ENCODE data around the gene ATOSA. TPM values are rescaled to one million over a fixed set of nuclear protein-coding genes. Genes with fewer than 3 reads are reported as not detected.

Gene ATOSA, protein sequence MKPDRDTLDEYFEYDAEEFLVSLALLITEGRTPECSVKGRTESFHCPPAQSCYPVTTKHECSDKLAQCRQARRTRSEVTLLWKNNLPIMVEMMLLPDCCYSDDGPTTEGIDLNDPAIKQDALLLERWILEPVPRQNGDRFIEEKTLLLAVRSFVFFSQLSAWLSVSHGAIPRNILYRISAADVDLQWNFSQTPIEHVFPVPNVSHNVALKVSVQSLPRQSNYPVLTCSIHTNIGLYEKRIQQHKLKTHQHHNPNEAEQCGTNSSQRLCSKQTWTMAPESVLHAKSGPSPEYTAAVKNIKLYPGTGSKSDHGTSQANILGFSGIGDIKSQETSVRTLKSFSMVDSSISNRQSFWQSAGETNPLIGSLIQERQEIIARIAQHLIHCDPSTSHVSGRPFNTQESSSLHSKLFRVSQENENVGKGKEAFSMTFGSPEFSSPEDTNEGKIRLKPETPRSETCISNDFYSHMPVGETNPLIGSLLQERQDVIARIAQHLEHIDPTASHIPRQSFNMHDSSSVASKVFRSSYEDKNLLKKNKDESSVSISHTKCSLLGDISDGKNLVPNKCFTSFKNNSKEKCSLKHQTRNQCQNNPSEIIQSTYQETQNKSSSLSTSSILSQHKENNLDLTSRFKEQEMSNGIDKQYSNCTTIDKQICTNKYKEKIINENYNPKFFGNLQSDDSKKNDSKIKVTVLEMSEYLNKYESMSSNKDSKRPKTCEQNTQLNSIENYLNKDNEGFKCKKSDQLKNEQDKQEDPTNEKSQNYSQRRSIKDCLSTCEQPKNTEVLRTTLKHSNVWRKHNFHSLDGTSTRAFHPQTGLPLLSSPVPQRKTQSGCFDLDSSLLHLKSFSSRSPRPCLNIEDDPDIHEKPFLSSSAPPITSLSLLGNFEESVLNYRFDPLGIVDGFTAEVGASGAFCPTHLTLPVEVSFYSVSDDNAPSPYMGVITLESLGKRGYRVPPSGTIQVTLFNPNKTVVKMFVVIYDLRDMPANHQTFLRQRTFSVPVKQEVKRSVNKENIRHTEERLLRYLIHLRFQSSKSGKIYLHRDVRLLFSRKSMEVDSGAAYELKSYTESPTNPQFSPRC
- 37.8 TPM for total RNA-seq (ENCODE audit: unreplicated experiment)
- long read RNA-seq: 0 reads

DNA sequence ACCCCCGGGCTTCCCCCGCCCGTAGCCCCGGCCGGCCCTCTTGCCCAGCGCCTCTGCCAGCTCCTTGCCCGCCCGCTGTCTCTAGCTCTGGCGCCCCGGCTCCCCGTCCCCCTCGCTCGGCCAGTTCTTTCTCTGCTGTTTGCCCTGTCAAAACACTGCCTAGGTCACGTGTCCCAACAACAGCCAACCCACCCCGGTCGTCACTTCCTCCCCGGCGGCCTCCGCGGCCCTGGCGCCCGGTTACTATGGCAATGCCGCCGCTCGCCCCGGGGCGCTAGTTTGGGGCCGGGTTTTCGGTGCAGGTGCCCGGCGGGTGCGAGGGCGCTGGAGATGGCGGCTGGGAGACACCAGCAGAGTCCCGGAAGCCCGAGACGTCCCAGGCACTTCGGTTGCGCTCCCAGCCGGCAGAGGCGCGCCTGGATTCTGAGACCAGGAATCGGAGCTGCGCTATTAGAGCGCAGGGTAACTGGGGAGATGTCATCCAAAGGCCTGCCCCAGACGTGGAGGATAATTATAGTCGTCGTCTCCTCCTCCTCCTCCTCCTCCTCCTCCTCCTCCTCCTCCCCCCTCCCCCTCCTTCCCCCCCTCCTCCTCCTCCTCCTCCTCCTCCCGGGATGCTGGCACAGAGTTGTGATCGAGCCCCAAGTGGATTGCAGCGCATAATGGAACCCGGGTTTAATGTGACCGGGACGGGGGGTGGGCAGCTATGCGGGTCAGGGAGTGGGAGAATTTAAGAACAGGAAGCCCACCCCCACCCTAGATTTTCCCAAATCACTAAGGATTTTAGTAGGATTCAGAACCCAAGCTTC is at the start of gene ATOSA:
TSS of gene ATOSA (minus strand) at position 157 of the 809 bp plus-strand sequence. CDS start 1,367 bp downstream, outside the sequence.
- H3K9me3 Mint-ChIP-seq (ENCODE audit: unreplicated experiment): peaks cover 4% of the 10 kb centered on the region

DNA sequence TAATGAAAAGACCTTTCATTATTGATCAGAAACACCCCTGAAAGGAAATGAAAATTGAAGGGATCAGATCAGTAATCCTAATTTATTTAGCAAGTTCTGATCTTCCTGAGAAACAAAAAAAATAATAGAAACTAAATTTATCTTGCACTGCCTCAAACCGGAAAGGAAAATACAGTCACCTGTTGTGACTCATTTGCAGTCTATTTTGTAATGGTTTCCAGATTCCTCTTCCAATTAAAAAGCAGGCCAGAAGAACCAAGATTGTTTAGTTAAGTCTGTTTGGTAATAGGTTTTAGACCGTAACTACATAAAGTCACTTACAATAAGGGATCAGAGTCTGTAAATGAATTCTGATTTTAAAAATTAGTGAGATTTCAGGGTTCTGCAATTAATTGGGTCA is 49.7 kb upstream of the ATOSA start:
- Mint-ChIP-seq H3K4me3 (ENCODE audit: unreplicated experiment) (no peak overlapping the region), H3K27ac (ENCODE audit: unreplicated experiment) (no peak overlapping the region), H3K9me3 (ENCODE audit: unreplicated experiment) (peaks cover 3% of the 10 kb centered on the region), H3K27me3 (ENCODE audit: unreplicated experiment) (no peaks in the 10 kb centered on the region), H3K4me1 (ENCODE audit: low read depth, unreplicated experiment) (no peaks in the 10 kb centered on the region), H3K36me3 (ENCODE audit: unreplicated experiment) (no peaks in the 10 kb centered on the region)
- no peak for DNase-seq
- TF ChIP-seq, protein P1, sequence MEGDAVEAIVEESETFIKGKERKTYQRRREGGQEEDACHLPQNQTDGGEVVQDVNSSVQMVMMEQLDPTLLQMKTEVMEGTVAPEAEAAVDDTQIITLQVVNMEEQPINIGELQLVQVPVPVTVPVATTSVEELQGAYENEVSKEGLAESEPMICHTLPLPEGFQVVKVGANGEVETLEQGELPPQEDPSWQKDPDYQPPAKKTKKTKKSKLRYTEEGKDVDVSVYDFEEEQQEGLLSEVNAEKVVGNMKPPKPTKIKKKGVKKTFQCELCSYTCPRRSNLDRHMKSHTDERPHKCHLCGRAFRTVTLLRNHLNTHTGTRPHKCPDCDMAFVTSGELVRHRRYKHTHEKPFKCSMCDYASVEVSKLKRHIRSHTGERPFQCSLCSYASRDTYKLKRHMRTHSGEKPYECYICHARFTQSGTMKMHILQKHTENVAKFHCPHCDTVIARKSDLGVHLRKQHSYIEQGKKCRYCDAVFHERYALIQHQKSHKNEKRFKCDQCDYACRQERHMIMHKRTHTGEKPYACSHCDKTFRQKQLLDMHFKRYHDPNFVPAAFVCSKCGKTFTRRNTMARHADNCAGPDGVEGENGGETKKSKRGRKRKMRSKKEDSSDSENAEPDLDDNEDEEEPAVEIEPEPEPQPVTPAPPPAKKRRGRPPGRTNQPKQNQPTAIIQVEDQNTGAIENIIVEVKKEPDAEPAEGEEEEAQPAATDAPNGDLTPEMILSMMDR (IDR thresholded peaks at IDR 0.05; ENCODE audit: partially characterized antibody, unreplicated experiment): no peak

More for the DNA sequence above, at the start of gene ATOSA:
- Mint-ChIP-seq H3K27ac (ENCODE audit: unreplicated experiment) (peak within 1 kb of the TSS; percentile 91), H3K27me3 (ENCODE audit: unreplicated experiment) (peaks cover 4% of the 10 kb centered on the region), H3K36me3 (ENCODE audit: unreplicated experiment) (no peaks in the 10 kb centered on the region), H3K4me1 (ENCODE audit: low read depth, unreplicated experiment) (peaks cover 11% of the 10 kb centered on the region), H3K4me3 (ENCODE audit: unreplicated experiment) (peak within 1 kb of the TSS; percentile 95)
- peak; percentile 94 for DNase-seq
- TF ChIP-seq, protein P1 (IDR thresholded peaks at IDR 0.05; ENCODE audit: partially characterized antibody, unreplicated experiment): no peak

DNA sequence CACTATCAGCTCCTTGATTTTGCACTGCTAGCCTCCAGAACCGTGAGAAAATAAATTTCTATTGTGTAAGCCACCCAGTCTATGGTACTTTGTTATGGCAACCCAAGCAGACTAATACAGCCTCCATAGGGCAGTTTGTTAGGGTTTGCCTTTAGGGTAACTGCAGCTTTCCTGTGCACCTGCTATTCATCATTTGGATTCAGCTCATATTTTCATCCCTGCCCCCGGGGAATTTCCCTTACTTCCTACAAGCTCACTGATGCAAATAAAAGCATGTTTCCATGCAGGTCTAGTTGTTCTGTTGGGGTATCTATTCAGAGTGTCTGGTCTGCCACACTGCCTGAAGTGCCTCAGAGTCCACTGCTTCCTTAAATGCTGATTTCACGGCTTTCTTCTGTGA is 48.6 kb upstream of the ATOSA start:
- no peaks in the 10 kb centered on the region for H3K4me1 Mint-ChIP-seq (ENCODE audit: low read depth, unreplicated experiment)
- H3K27ac Mint-ChIP-seq (ENCODE audit: unreplicated experiment): no peak overlapping the region
- H3K36me3 Mint-ChIP-seq (ENCODE audit: unreplicated experiment): no peaks in the 10 kb centered on the region
- H3K9me3 Mint-ChIP-seq (ENCODE audit: unreplicated experiment): peaks cover 3% of the 10 kb centered on the region
- H3K4me3 Mint-ChIP-seq (ENCODE audit: unreplicated experiment): no peak overlapping the region
- H3K27me3 Mint-ChIP-seq (ENCODE audit: unreplicated experiment): no peaks in the 10 kb centered on the region
- DNase-seq: no peak
- TF ChIP-seq, protein P1 (IDR thresholded peaks at IDR 0.05; ENCODE audit: partially characterized antibody, unreplicated experiment): no peak

DNA sequence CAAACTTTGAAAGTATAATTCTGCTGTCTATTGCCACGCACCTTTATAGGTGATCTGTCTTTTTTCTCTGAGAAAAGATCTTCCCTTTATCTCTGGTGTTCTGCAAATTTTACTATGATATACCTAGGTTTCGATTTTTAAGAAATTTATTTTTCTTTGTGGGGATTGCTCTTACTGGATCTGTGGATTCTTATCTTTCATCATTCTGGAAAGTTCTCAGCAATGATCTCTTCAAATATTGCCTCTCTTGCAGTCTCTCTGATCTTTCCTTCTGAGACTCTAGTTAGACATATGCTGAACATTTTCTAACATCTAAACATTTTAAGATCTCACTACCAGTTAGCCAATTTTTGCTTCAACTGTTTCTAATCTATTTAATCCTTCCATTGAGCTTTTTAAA is 47.0 kb upstream of the ATOSA start:
- DNase-seq: no peak
- H3K9me3 Mint-ChIP-seq (ENCODE audit: unreplicated experiment): peaks cover 3% of the 10 kb centered on the region
- no peak overlapping the region for H3K27ac Mint-ChIP-seq (ENCODE audit: unreplicated experiment)
- TF ChIP-seq, protein P1 (IDR thresholded peaks at IDR 0.05; ENCODE audit: partially characterized antibody, unreplicated experiment): no peak
- no peaks in the 10 kb centered on the region for H3K36me3 Mint-ChIP-seq (ENCODE audit: unreplicated experiment)
- H3K4me1 Mint-ChIP-seq (ENCODE audit: low read depth, unreplicated experiment): no peaks in the 10 kb centered on the region
- H3K27me3 Mint-ChIP-seq (ENCODE audit: unreplicated experiment): no peaks in the 10 kb centered on the region
- no peak overlapping the region for H3K4me3 Mint-ChIP-seq (ENCODE audit: unreplicated experiment)
